Measurements from ENCODE around the gene STMP1.
A peak's percentile ranks its signal among the peaks of the same experiment; 100 is the strongest.
"Not testable (repeated sequence)": the region's sequence is repeated elsewhere in the genome, so short reads cannot be mapped to it uniquely, and the experiment has no call there.

Gene STMP1

GRCh38 chr7:135662373-135663114 is at the start of gene STMP1:
Gene STMP1, plus strand, starts transcription at chr7:135662514.
- peak; percentile 86 for DNase-seq (ENCODE audit: low read depth)

- DNase-seq (ENCODE audit: low read depth): no peak
Observed at GRCh38 chr7:135616136-135616535, 46.2 kb upstream of the STMP1 start.

GRCh38 chr7:135617781-135618180 is 44.5 kb upstream of the STMP1 start:
- no peak for DNase-seq (ENCODE audit: low read depth)

- no peak for DNase-seq (ENCODE audit: low read depth)
Observed at GRCh38 chr7:135618510-135618909, 43.8 kb upstream of the STMP1 start.

- DNase-seq (ENCODE audit: low read depth): no peak
Observed at GRCh38 chr7:135620447-135620846, 41.9 kb upstream of the STMP1 start.

GRCh38 chr7:135620980-135621850 is 41.1 kb upstream of the STMP1 start:
- peak; percentile 81 for DNase-seq (ENCODE audit: low read depth)

- no peak for DNase-seq (ENCODE audit: low read depth)
Observed at GRCh38 chr7:135634191-135634878, 28.0 kb upstream of the STMP1 start.

- DNase-seq (ENCODE audit: low read depth): not testable (repeated sequence)
Observed at GRCh38 chr7:135639690-135640089, 22.6 kb upstream of the STMP1 start.

GRCh38 chr7:135644154-135644553 is 18.2 kb upstream of the STMP1 start:
- no peak for DNase-seq (ENCODE audit: low read depth)

GRCh38 chr7:135644729-135645128 is 17.6 kb upstream of the STMP1 start:
- DNase-seq (ENCODE audit: low read depth): no peak

GRCh38 chr7:135645296-135645904 is 16.9 kb upstream of the STMP1 start:
- peak; percentile 39 for DNase-seq (ENCODE audit: low read depth)

GRCh38 chr7:135647755-135648154 is 14.6 kb upstream of the STMP1 start:
- DNase-seq (ENCODE audit: low read depth): no peak

GRCh38 chr7:135648235-135648634 is 14.1 kb upstream of the STMP1 start:
- no peak for DNase-seq (ENCODE audit: low read depth)

- no peak for DNase-seq (ENCODE audit: low read depth)
Observed at GRCh38 chr7:135650831-135651573, 11.3 kb upstream of the STMP1 start.

- DNase-seq (ENCODE audit: low read depth): no peak
Observed at GRCh38 chr7:135653340-135654080, 8.8 kb upstream of the STMP1 start.

GRCh38 chr7:135658564-135658963 is 3.8 kb upstream of the STMP1 start:
- DNase-seq (ENCODE audit: low read depth): no peak

- no peak for DNase-seq (ENCODE audit: low read depth)
Observed at GRCh38 chr7:135659159-135659846, 3.0 kb upstream of the STMP1 start.

- no peak for DNase-seq (ENCODE audit: low read depth)
Observed at GRCh38 chr7:135661311-135662122, 797 bp upstream of the STMP1 start.

GRCh38 chr7:135662123-135662372 is 266 bp upstream of the STMP1 start:
- no peak for DNase-seq (ENCODE audit: low read depth)
